HCT116 (cell line): ENCODE results near the gene PCDHGA3. TPM values are rescaled to one million over a fixed set of nuclear protein-coding genes. Genes with fewer than 3 reads are reported as not detected.

ENCODE experiments used
- ATAC-seq: fragments of 200-7000 bp; cut with Tn5 transposase; 2 replicates; pipeline ENCODE4 v1.9.1; 2020; ENCODE audit warnings: mild to moderate bottlenecking, moderate library complexity
- BruUV-seq: library from RNA; stranded (reverse); fragments of 400-500 nt; replicated peaks from 2 replicates; lab custom pipeline; 2021; lab: Mats Ljungman, UMichigan
- CTCF ChIA-PET: fragments of 300-600 bp; sonication (Branson Sonifier 250); formaldehyde crosslinking; loops from one replicate; lab custom pipeline; 2021; ENCODE audit warnings: antibody characterized with exemption; lab: Charles Lee
- POLR2A ChIA-PET: fragments of 300-600, 350-600 bp; sonication (Branson Sonifier 250); formaldehyde crosslinking; loops from one replicate; lab custom pipeline; 2021; ENCODE audit warnings: antibody characterized with exemption; lab: Charles Lee
- RAD21 ChIA-PET, 2 experiments: fragments of 300-600 bp; sonication (Branson Sonifier 250); formaldehyde crosslinking; loops; one replicate each; lab custom pipeline; 2023; ENCODE audit warnings: low total read pairs in 2 of 2; ENCODE audit not compliant: uncharacterized antibody in 2 of 2, unreplicated experiment in 2 of 2, low non-redundant PET in 1 of 2; lab: Charles Lee
- DNase-seq: peaks from one replicate; pipeline ENCODE4 v3.0.0-alpha.2; 2010; ENCODE audit warnings: low read depth, low spot score
- H2AFZ ChIP-seq: fragments of 200-600 bp; shearing (Covaris generic), sonication (generic); 2 replicates; pipeline ENCODE4 v1.6.1; 2017; ENCODE audit warnings: low read depth, mixed run types, mixed read lengths, antibody characterized with exemption, low read length; ENCODE audit not compliant: poor library complexity, severe bottlenecking
- H3K27ac ChIP-seq: 2 replicates; pipeline ENCODE4 v1.5.1; 2012; ENCODE audit warnings: low read depth, low read length
- H3K27me3 ChIP-seq: fragments of 200-600 bp; sonication (generic); 2 replicates; pipeline ENCODE4 v1.6.1; 2016; ENCODE audit warnings: mixed run types, low read length, mixed read lengths; ENCODE audit not compliant: insufficient read depth
- H3K36me3 ChIP-seq, 2 experiments: fragments of 200-500 bp in 1 of 2; fragments of 200-600 bp in 1 of 2; sonication (Bioruptor generic) in 1 of 2; sonication (generic) in 1 of 2; 2 replicates each; pipeline versions ENCODE4 v1.5.1 to v1.6.1; 2014 to 2016; ENCODE audit warnings: low read length in 2 of 2, inconsistent platforms in 1 of 2, mixed read lengths in 1 of 2, mixed run types in 1 of 2; ENCODE audit not compliant: insufficient read depth in 2 of 2, control insufficient read depth in 1 of 2
- H3K4me1 ChIP-seq, 2 experiments: fragments of 200-600 bp in 1 of 2; sonication (generic) in 1 of 2; 2 replicates each; pipeline versions ENCODE4 v1.5.1 to v1.6.1; 2012 to 2017; ENCODE audit warnings: low read length in 2 of 2, inconsistent platforms in 1 of 2, mild to moderate bottlenecking in 1 of 2, mixed read lengths in 1 of 2, mixed run types in 1 of 2, moderate library complexity in 1 of 2; ENCODE audit not compliant: insufficient read depth in 2 of 2, control insufficient read depth in 1 of 2
- H3K4me2 ChIP-seq: fragments of 200-600 bp; sonication (generic); 2 replicates; pipeline ENCODE4 v1.6.1; 2017; ENCODE audit warnings: mixed run types, low read length, mixed read lengths
- H3K4me3 ChIP-seq, 2 experiments: fragments of 200-600 bp in 1 of 2; sonication (generic) in 1 of 2; replicated peaks in 1 of 2; 2 replicates each; pipeline ENCODE4 v1.5.1; 2011 to 2016; ENCODE audit warnings: low read length in 2 of 2, control low read depth in 1 of 2, low read depth in 1 of 2, mild to moderate bottlenecking in 1 of 2, mixed read lengths in 1 of 2, mixed run types in 1 of 2
- H3K79me2 ChIP-seq: fragments of 200-600 bp; sonication (generic); 2 replicates; pipeline ENCODE4 v1.6.1; 2017; ENCODE audit warnings: mild to moderate bottlenecking, mixed run types, low read length, moderate library complexity, mixed read lengths; ENCODE audit not compliant: insufficient read depth
- H3K9ac ChIP-seq: fragments of 200-600 bp; sonication (generic); 2 replicates; pipeline ENCODE4 v1.6.1; 2016; ENCODE audit warnings: low read length, mixed read lengths
- H3K9me2 ChIP-seq: fragments of 200-600 bp; sonication (generic), shearing (Covaris generic); 2 replicates; pipeline ENCODE4 v1.6.1; 2017; ENCODE audit warnings: mixed run types, mild to moderate bottlenecking, moderate library complexity; ENCODE audit not compliant: insufficient read depth
- H3K9me3 ChIP-seq, 2 experiments: fragments of 200-500 bp in 1 of 2; fragments of 200-600 bp in 1 of 2; sonication (Bioruptor generic) in 1 of 2; sonication (generic) in 1 of 2; 2 replicates each; pipeline ENCODE4 v1.6.1; 2014 to 2017; ENCODE audit warnings: low read length in 2 of 2, mixed read lengths in 2 of 2, inconsistent platforms in 1 of 2, low read depth in 1 of 2, mild to moderate bottlenecking in 1 of 2, mixed run types in 1 of 2, moderate library complexity in 1 of 2; ENCODE audit not compliant: control insufficient read depth in 1 of 2, insufficient read depth in 1 of 2
- H4K20me1 ChIP-seq: fragments of 200-600 bp; sonication (generic), shearing (Covaris generic); 2 replicates; pipeline ENCODE4 v1.6.1; 2017; ENCODE audit warnings: mixed run types, mild to moderate bottlenecking, moderate library complexity; ENCODE audit not compliant: insufficient read depth
- ATF3 ChIP-seq: IDR thresholded peaks from 2 replicates; pipeline ENCODE4 v1.6.1; 2012
- CBX3 ChIP-seq: IDR thresholded peaks from 2 replicates; pipeline ENCODE4 v1.6.1; 2012; ENCODE audit warnings: low read depth
- CTCF ChIP-seq, 3 experiments: fragments of 200-600 bp in 1 of 3; sonication (generic) in 1 of 3; IDR thresholded peaks in 2 of 3; conservative IDR thresholded peaks in 1 of 3; 2 replicates each; pipeline ENCODE4 v1.5.1; 2012 to 2017; ENCODE audit warnings: low read depth in 2 of 3, low read length in 2 of 3, antibody characterized with exemption in 1 of 3, borderline replicate concordance in 1 of 3, control low read depth in 1 of 3, mild to moderate bottlenecking in 1 of 3, mixed read lengths in 1 of 3, mixed run types in 1 of 3, moderate library complexity in 1 of 3; ENCODE audit not compliant: insufficient read depth in 1 of 3
- EGR1 ChIP-seq: IDR thresholded peaks from 2 replicates; pipeline ENCODE4 v1.6.1; 2012; ENCODE audit warnings: low read depth
- ELF1 ChIP-seq: IDR thresholded peaks from 2 replicates; pipeline ENCODE4 v1.6.1; 2012; ENCODE audit warnings: low read depth, borderline replicate concordance
- EZH2phosphoT487 ChIP-seq: fragments of 200-600 bp; IDR thresholded peaks from 2 replicates; pipeline ENCODE4 v1.6.1; 2018; ENCODE audit warnings: antibody characterized with exemption, borderline replicate concordance
- FOSL1 ChIP-seq: IDR thresholded peaks from 2 replicates; pipeline ENCODE4 v1.6.1; 2012; ENCODE audit warnings: low read depth
- JUND ChIP-seq: IDR thresholded peaks from 2 replicates; pipeline ENCODE4 v1.6.1; 2012
- POLR2A ChIP-seq: IDR thresholded peaks from 2 replicates; pipeline ENCODE4 v1.7.0; 2011; ENCODE audit warnings: borderline replicate concordance; ENCODE audit not compliant: insufficient read depth, insufficient read length; ENCODE audit errors: extremely low read depth
- SRF ChIP-seq: IDR thresholded peaks from 2 replicates; pipeline ENCODE4 v1.6.1; 2012; ENCODE audit warnings: low read depth
- YY1 ChIP-seq: IDR thresholded peaks from 2 replicates; pipeline ENCODE4 v1.6.1; 2011; ENCODE audit warnings: low read length, low read depth, moderate library complexity, mild to moderate bottlenecking; ENCODE audit not compliant: insufficient replicate concordance; ENCODE audit errors: extremely low read depth
- ZBTB33 ChIP-seq: IDR thresholded peaks from 2 replicates; pipeline ENCODE4 v1.6.1; 2011; ENCODE audit warnings: mild to moderate bottlenecking, low read length, moderate library complexity; ENCODE audit not compliant: insufficient replicate concordance; ENCODE audit errors: extremely low read depth
- ZFX ChIP-seq: fragments of 450-650 bp; IDR thresholded peaks from 2 replicates; pipeline ENCODE4 v1.6.1; 2017
- ZNF274 ChIP-seq: fragments of 200-500 bp; sonication (Bioruptor generic); IDR thresholded peaks from 2 replicates; pipeline ENCODE4 v1.6.1; 2014; ENCODE audit warnings: mild to moderate bottlenecking, low read depth, low read length, inconsistent platforms
- intact Hi-C: fragments of 100-400 bp; cut with micrococcal nuclease; formaldehyde crosslinking; loops from 2 replicates; pipeline ENCODE4 v1.10.0; 2022
- total RNA-seq: library from RNA; stranded (reverse); gene quantifications from one replicate; pipeline ENCODE4 v1.2.1, GENCODE V29; 2021; ENCODE audit not compliant: unreplicated experiment

Gene PCDHGA3
- total RNA-seq, 1 experiment from 2014 or later = not detected

DNA sequence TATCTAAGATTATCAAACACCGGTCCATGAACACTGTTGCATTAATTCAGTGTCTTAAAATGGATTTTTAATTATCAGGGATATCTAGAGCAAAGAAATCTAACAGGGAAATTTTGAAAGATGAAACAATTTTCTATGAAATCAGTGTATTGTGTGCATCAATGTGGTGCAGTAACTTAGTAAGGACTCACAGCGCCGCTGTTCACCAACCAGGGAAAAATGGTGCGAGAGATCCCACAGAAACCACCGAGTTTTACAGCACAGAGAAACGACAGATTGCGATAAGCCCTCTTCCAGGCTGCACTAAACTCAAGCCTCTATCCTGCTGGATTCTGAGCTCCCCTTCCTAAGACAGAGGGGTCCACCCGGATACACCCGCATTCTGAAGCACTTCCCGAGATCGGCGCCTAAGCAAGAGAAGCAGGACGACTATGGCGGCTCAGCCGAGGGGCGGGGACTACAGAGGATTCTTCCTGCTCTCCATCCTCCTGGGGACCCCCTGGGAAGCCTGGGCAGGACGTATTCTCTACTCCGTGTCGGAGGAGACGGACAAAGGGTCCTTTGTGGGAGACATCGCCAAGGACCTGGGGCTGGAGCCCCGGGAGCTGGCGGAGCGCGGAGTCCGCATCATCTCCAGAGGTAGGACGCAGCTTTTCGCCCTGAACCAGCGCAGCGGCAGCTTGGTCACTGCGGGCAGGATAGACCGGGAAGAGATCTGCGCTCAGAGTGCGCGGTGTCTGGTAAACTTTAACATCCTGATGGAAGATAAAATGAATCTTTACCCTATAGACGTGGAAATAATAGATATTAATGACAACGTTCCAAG lies 39.1 kb downstream of the PCDHGA3 start, which contains the start of gene PCDHGA7:
TSS of gene PCDHGA7 (plus strand) at position 274 of the 826 bp plus-strand sequence. CDS start at position 432, 158 bp downstream.
- Histone ChIP-seq H3K4me3 (no peak within 1 kb of the TSS), H3K9ac (no peak within 1 kb of the TSS), H3K9me2 (no peaks in the 10 kb centered on the region), H3K36me3 (no peaks in the 10 kb centered on the region), H3K27me3 (no peaks in the 10 kb centered on the region), H3K9me3 (no peaks in the 10 kb centered on the region; a peak in 2 of 4 replicates), H3K27ac (no peak within 1 kb of the TSS), H2AFZ (no peak within 1 kb of the TSS), H4K20me1 (no peaks in the 10 kb centered on the region), H3K4me1 (no peaks in the 10 kb centered on the region), H3K4me2 (no peak within 1 kb of the TSS), H3K79me2 (no peaks in the 10 kb centered on the region)
- ChIA-PET CTCF (no interaction called here), POLR2A (no interaction called here), RAD21 (no interaction called here)
- intact Hi-C loops = no loop called here
- no TSS peak for BruUV-seq
- ATAC-seq (no peak), DNase-seq (no peak)
- no peak for TF ChIP-seq POLR2A
- TF ChIP-seq ZNF274 = no peak
- no peak for TF ChIP-seq CBX3
- TF ChIP-seq JUND = no peak
- no peak for TF ChIP-seq ELF1

DNA sequence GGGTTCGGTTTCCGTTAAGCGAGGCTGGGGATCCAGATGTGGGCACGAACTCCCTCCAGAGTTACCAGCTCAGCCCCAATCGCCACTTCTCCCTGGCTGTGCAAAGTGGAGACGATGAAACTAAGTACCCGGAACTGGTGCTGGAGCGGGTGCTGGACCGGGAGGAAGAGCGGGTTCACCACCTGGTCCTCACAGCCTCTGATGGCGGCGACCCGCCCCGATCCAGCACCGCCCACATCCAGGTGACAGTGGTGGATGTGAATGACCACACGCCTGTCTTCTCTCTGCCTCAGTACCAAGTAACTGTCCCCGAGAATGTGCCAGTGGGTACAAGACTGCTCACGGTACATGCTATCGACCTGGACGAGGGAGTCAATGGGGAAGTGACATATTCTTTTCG lies 39.7 kb downstream of the PCDHGA3 start:
- no TSS peak for BruUV-seq
- ATAC-seq (no peak), DNase-seq (no peak)
- Histone ChIP-seq H3K36me3 (no peaks in the 10 kb centered on the region), H3K4me1 (no peaks in the 10 kb centered on the region), H3K9me2 (no peaks in the 10 kb centered on the region), H3K27ac (no peak overlapping the region), H3K79me2 (no peaks in the 10 kb centered on the region), H2AFZ (no peak overlapping the region), H3K4me3 (no peak overlapping the region), H3K4me2 (no peak overlapping the region), H3K9me3 (no peaks in the 10 kb centered on the region; a peak in 2 of 4 replicates), H3K9ac (no peak overlapping the region), H3K27me3 (no peaks in the 10 kb centered on the region), H4K20me1 (no peaks in the 10 kb centered on the region)
- ChIA-PET CTCF (no interaction called here), POLR2A (no interaction called here), RAD21 (no interaction called here)
- intact Hi-C loops = no loop called here
- TF ChIP-seq JUND (no peak), SRF (no peak), EGR1 (no peak), ZFX (no peak), ZBTB33 (no peak), YY1 (no peak), FOSL1 (no peak), ATF3 (no peak), CTCF (IDR thresholded peaks at IDR 0.05 in 2 of 3, conservative IDR thresholded peaks at IDR 0.05 in 1 of 3; ENCODE audit: borderline replicate concordance in 1 of 3, insufficient read depth in 1 of 3, low read depth in 2 of 3, low read length in 2 of 3) (no peak), EZH2phosphoT487 (no peak), POLR2A (no peak)
